CD14-positive monocyte (primary cell): ENCODE results near the gene SMIM38. TPM values are rescaled to one million over a fixed set of nuclear protein-coding genes. Genes with fewer than 3 reads are reported as not detected.

Source experiments
- DNase-seq, 3 donors: peaks; one replicate each; pipeline ENCODE4 v3.0.0-alpha.2; 2011 to 2022
- H2AFZ ChIP-seq: 2 replicates; pipeline ENCODE4 v1.6.0; 2012; ENCODE audit warnings: mild to moderate bottlenecking, low read depth, low read length, inconsistent platforms; ENCODE audit not compliant: insufficient read depth, poor library complexity, severe bottlenecking
- H3K27ac ChIP-seq, 2 donors: 1 replicate in 1 of 2; 2 replicates in 1 of 2; pipeline ENCODE4 v1.5.1; 2012 to 2013; ENCODE audit warnings: low read length in 2 of 2, control low read depth in 1 of 2, inconsistent platforms in 1 of 2, low read depth in 1 of 2, mild to moderate bottlenecking in 1 of 2
- H3K27me3 ChIP-seq, 2 donors: one replicate each; pipeline versions ENCODE4 v1.6.0 to v1.6.1; 2011 to 2013; ENCODE audit warnings: low read length in 2 of 2; ENCODE audit not compliant: control insufficient read depth in 2 of 2, insufficient read depth in 2 of 2
- H3K36me3 ChIP-seq, 2 donors: replicated peaks in 1 of 2; 1 replicate in 1 of 2; 2 replicates in 1 of 2; pipeline versions ENCODE4 v1.5.1 to v1.6.1; 2012 to 2013; ENCODE audit warnings: low read length in 2 of 2, control low read depth in 1 of 2, inconsistent platforms in 1 of 2, mild to moderate bottlenecking in 1 of 2; ENCODE audit not compliant: insufficient read depth in 2 of 2, control insufficient read depth in 1 of 2
- H3K4me1 ChIP-seq, 2 donors: 1 replicate in 1 of 2; 2 replicates in 1 of 2; pipeline versions ENCODE4 v1.5.1 to v1.6.1; 2012 to 2013; ENCODE audit warnings: low read length in 2 of 2, control low read depth in 1 of 2, inconsistent platforms in 1 of 2, mild to moderate bottlenecking in 1 of 2, moderate library complexity in 1 of 2; ENCODE audit not compliant: insufficient read depth in 2 of 2, control insufficient read depth in 1 of 2
- H3K4me2 ChIP-seq: replicated peaks from 2 replicates; pipeline ENCODE3; 2012; ENCODE audit warnings: low read length, moderate library complexity, mild to moderate bottlenecking; ENCODE audit not compliant: poor library complexity, severe bottlenecking; ENCODE audit errors: extremely low read depth
- H3K4me3 ChIP-seq, 3 experiments: fragments of 200-600 bp in 1 of 3; sonication (generic) in 1 of 3; replicated peaks in 1 of 3; 1 replicate in 2 of 3; 2 replicates in 1 of 3; pipeline ENCODE4 v1.5.1; 2011 to 2013; ENCODE audit warnings: low read length in 3 of 3, mild to moderate bottlenecking in 3 of 3, control low read depth in 2 of 3, low read depth in 2 of 3, inconsistent platforms in 1 of 3, moderate library complexity in 1 of 3
- H3K79me2 ChIP-seq: 2 replicates; pipeline ENCODE4 v1.6.0; 2012; ENCODE audit warnings: mild to moderate bottlenecking, control low read depth, inconsistent platforms, low read length, moderate library complexity; ENCODE audit not compliant: insufficient read depth
- H3K9ac ChIP-seq: 2 replicates; pipeline ENCODE4 v1.6.0; 2017; ENCODE audit warnings: low read length, mild to moderate bottlenecking; ENCODE audit not compliant: insufficient read depth, poor library complexity, severe bottlenecking
- H3K9me3 ChIP-seq, 2 donors: replicated peaks in 1 of 2; 1 replicate in 1 of 2; 2 replicates in 1 of 2; pipeline versions ENCODE4 v1.5.1 to v1.6.1; 2012 to 2013; ENCODE audit warnings: low read length in 2 of 2, control low read depth in 1 of 2; ENCODE audit not compliant: control insufficient read depth in 1 of 2, insufficient read depth in 1 of 2
- H4K20me1 ChIP-seq: 2 replicates; pipeline ENCODE4 v1.6.0; 2012; ENCODE audit warnings: mild to moderate bottlenecking, low read length, control low read depth, moderate library complexity; ENCODE audit not compliant: insufficient read depth
- H3K27ac Mint-ChIP-seq, 7 donors: one replicate each; pipeline ENCODE4 v1.8.0; 2020; ENCODE audit warnings: mild to moderate bottlenecking in 7 of 7, mixed read lengths in 7 of 7, moderate library complexity in 6 of 7, inconsistent platforms in 2 of 7
- H3K27me3 Mint-ChIP-seq, 3 donors: one replicate each; pipeline ENCODE4 v1.8.0; 2021 to 2022; ENCODE audit warnings: low read depth in 3 of 3, mild to moderate bottlenecking in 3 of 3, mixed read lengths in 3 of 3, moderate library complexity in 3 of 3, inconsistent platforms in 1 of 3
- H3K36me3 Mint-ChIP-seq, 2 donors: one replicate each; pipeline ENCODE4 v1.8.0; 2020; ENCODE audit warnings: mixed read lengths in 2 of 2, inconsistent platforms in 1 of 2, mild to moderate bottlenecking in 1 of 2
- H3K4me1 Mint-ChIP-seq: one replicate; pipeline ENCODE4 v1.8.0; 2020; ENCODE audit warnings: mild to moderate bottlenecking, mixed read lengths
- H3K4me3 Mint-ChIP-seq, 2 donors: one replicate each; pipeline ENCODE4 v1.8.0; 2020; ENCODE audit warnings: mild to moderate bottlenecking in 2 of 2, mixed read lengths in 2 of 2, moderate library complexity in 1 of 2
- H3K9me3 Mint-ChIP-seq, 7 donors: one replicate each; pipeline ENCODE4 v1.8.0; 2020 to 2022; ENCODE audit warnings: mixed read lengths in 7 of 7, mild to moderate bottlenecking in 6 of 7, moderate library complexity in 6 of 7, inconsistent platforms in 2 of 7
- WGBS: methylation state at CpG from one replicate; pipeline ENCODE4 v1.1.5; 2013; ENCODE audit warnings: missing lambda C conversion rate; ENCODE audit not compliant: insufficient coverage; 5-methylcytosine and 5-hydroxymethylcytosine counted together
- intact Hi-C, 2 donors: fragments of 100-400 bp; cut with micrococcal nuclease; formaldehyde crosslinking; loops; one replicate each; pipeline versions ENCODE4 v1.15.0 to v1.15.1; 2023
- polyA plus RNA-seq, 3 donors: library from polyadenylated mRNA; depleted of rRNA in 1 of 3; unstranded in 2 of 3; stranded (reverse) in 1 of 3; fragments of 300-500 nt in 2 of 3; fragments of >200 nt in 1 of 3; fragmentation: Illumina TruSeq in 2 of 3; gene quantifications; 1 replicate in 2 of 3; 2 replicates in 1 of 3; pipeline ENCODE4 v1.2.3, GENCODE V29; 2012 to 2021
- TF ChIP-seq, protein P1 (sequence below): fragments of 200-600 bp; IDR thresholded peaks from one replicate; pipeline ENCODE4 v1.8.0; 2022; ENCODE audit warnings: antibody characterized with exemption, mild to moderate bottlenecking

The SMIM38 gene
- polyA plus RNA-seq, 3 donors, result 0.05 TPM; not detected in 2

DNA sequence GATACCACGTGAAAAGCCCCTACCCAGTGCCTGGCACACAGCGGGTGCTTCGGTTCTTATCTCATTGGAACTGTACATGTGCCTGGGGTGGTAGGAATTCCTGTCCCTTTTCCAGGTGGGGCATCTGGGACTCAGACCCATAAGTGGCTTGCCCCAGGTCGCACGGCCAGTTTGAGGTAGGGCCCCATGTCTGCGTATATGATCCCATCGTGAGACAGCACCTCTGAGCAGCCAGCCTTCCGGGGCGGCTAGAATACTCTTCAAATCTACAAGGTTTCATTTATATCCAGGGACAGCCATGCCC lies 33.5 kb upstream of the SMIM38 start:
- Histone ChIP-seq H3K36me3 (no peaks in the 10 kb centered on the region), H3K9me3 (peaks cover 0 to under 1% of the 10 kb centered on the region in 2 donors), H3K27ac (no peak overlapping the region), H3K9ac (no peak overlapping the region), H4K20me1 (no peaks in the 10 kb centered on the region), H3K4me1 (no peaks in the 10 kb centered on the region), H3K27me3 (no peaks in the 10 kb centered on the region), H3K4me2 (no peak overlapping the region), H3K79me2 (no peaks in the 10 kb centered on the region), H3K4me3 (no peak overlapping the region), H2AFZ (no peak overlapping the region)
- DNase-seq, result no peak
- WGBS, result 97% methylated on average over 9 of the region's 9 CpGs
- no peaks in the 10 kb centered on the region for H3K36me3 Mint-ChIP-seq
- H3K4me3 Mint-ChIP-seq, result peak overlapping the region in 1 of 2 donors; percentile 26
- TF ChIP-seq, protein P1, sequence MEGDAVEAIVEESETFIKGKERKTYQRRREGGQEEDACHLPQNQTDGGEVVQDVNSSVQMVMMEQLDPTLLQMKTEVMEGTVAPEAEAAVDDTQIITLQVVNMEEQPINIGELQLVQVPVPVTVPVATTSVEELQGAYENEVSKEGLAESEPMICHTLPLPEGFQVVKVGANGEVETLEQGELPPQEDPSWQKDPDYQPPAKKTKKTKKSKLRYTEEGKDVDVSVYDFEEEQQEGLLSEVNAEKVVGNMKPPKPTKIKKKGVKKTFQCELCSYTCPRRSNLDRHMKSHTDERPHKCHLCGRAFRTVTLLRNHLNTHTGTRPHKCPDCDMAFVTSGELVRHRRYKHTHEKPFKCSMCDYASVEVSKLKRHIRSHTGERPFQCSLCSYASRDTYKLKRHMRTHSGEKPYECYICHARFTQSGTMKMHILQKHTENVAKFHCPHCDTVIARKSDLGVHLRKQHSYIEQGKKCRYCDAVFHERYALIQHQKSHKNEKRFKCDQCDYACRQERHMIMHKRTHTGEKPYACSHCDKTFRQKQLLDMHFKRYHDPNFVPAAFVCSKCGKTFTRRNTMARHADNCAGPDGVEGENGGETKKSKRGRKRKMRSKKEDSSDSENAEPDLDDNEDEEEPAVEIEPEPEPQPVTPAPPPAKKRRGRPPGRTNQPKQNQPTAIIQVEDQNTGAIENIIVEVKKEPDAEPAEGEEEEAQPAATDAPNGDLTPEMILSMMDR, result no peak
- peaks cover 5% of the 10 kb centered on the region for H3K4me1 Mint-ChIP-seq
- H3K9me3 Mint-ChIP-seq, result peaks cover 0 to 8% (median 3%) of the 10 kb centered on the region in 7 donors
- peaks cover 0 to 10% (median 2%) of the 10 kb centered on the region in 3 donors for H3K27me3 Mint-ChIP-seq
- intact Hi-C loops, result no loop called here
- no peak overlapping the region for H3K27ac Mint-ChIP-seq

DNA sequence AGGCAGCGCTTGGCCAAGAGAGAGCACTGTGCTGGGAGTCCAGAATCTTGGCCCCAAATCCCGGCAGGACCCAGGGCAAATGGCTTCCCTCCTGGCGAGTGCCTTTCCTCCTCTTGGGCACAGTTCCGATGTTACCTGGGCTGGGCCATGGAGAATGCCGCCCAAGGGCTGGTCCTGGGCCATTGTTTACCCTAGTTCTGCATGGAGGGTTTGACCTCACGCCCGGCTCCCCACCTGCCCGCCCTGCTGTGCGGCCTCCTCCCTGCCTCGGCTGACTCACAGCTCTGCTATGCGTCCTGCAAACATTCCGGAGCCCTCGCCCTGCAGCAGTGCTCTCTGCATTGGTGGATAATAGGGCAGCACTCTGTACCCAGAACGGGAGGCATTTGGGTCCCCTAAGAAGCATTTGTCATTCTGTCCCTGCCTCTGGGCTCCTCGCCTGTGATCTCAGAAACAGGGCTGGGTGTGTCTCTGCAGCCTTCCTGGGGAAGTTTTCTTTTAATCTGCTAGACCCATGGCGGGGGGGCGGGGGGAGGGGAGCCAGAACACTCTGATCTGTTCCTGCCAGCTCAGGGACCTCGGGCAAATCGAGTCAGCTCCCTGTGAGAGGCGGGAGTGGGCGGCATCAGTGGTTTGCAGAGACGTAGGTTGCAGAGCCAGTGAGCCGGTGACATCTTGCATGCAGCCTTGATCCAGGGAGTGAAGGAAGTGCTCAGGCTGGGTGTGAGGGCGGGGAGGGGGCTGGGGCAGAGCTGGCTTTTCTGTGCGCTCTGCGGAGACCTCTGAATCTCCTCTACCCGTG lies 32.9 kb upstream of the SMIM38 start:
- Mint-ChIP-seq H3K27ac (no peak overlapping the region), H3K36me3 (no peaks in the 10 kb centered on the region), H3K4me3 (peak overlapping the region in 1 of 2 donors; percentile 26), H3K27me3 (peaks cover 0 to 10% (median 0%) of the 10 kb centered on the region in 3 donors), H3K9me3 (peaks cover 0 to 14% (median 8%) of the 10 kb centered on the region in 7 donors), H3K4me1 (peaks cover 5% of the 10 kb centered on the region)
- Histone ChIP-seq H3K27me3 (no peaks in the 10 kb centered on the region), H4K20me1 (no peaks in the 10 kb centered on the region), H3K4me2 (peak overlapping the region; percentile 10), H3K36me3 (no peaks in the 10 kb centered on the region), H3K79me2 (no peaks in the 10 kb centered on the region), H3K27ac (no peak overlapping the region), H3K4me1 (no peaks in the 10 kb centered on the region), H3K4me3 (no peak overlapping the region), H2AFZ (no peak overlapping the region), H3K9me3 (peaks cover 0 to 4% of the 10 kb centered on the region in 2 donors), H3K9ac (no peak overlapping the region)
- no peak for DNase-seq
- 43% methylated on average over 20 of the region's 27 CpGs for WGBS
- TF ChIP-seq, protein P1, result no peak
- intact Hi-C loops, result no loop called here
